Measurements from ENCODE around the gene WFIKKN1. TPM values are rescaled to one million over a fixed set of nuclear protein-coding genes. Genes with fewer than 3 reads are reported as not detected.

The WFIKKN1 gene
- total and polyA plus RNA-seq, 7 donors: 0.30 to 2.0 (median 0.36) TPM

DNA sequence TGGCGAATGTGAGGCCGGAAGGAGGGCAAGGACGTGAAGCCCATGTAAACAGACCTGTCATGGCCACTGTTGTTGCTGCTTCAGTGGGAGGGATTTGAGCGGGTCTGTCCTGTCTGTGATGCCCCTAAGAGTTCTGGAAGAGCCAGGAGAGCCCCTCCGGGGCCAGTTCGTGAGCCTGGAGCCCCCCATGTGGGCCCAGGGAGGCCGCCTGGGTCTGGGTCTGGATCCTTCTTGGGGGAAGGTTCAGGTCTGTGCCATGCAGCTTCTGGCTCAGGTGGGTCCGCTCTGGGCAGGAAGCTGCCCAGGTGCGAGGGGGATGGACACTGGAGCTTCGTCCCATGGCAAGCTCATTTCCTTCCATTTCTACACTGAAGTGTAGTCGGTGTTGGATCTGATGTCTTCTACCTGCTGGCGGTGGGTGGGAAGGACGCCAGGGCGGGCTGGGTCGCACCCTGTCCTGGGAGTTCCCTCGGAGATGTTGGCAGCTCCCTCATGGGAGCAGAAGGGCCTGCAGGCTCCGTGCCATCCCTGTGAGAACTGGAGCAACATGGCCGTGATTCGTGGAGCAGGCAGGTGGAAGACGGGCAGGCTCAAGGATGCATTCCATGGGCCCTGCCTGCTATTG is 11.2 kb upstream of the WFIKKN1 start:
- ATAC-seq: no peak
- no peaks in the 10 kb centered on the region for H3K9me3 ChIP-seq
- H3K27me3 ChIP-seq (ENCODE audit: insufficient read depth in 3 of 3, low read length in 2 of 3): no peaks in the 10 kb centered on the region
- no peak overlapping the region for H3K4me3 ChIP-seq
- intact Hi-C loops (cut with DNase I): loop anchor here in 1 of 2 donors (5.0 kb wide), 1 partner anchor 42 kb away; no protein-coding TSS in a partner anchor
- TF ChIP-seq, protein P1, sequence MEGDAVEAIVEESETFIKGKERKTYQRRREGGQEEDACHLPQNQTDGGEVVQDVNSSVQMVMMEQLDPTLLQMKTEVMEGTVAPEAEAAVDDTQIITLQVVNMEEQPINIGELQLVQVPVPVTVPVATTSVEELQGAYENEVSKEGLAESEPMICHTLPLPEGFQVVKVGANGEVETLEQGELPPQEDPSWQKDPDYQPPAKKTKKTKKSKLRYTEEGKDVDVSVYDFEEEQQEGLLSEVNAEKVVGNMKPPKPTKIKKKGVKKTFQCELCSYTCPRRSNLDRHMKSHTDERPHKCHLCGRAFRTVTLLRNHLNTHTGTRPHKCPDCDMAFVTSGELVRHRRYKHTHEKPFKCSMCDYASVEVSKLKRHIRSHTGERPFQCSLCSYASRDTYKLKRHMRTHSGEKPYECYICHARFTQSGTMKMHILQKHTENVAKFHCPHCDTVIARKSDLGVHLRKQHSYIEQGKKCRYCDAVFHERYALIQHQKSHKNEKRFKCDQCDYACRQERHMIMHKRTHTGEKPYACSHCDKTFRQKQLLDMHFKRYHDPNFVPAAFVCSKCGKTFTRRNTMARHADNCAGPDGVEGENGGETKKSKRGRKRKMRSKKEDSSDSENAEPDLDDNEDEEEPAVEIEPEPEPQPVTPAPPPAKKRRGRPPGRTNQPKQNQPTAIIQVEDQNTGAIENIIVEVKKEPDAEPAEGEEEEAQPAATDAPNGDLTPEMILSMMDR (IDR thresholded peaks at IDR 0.05): no peak
- no peak overlapping the region for H3K27ac ChIP-seq
- peaks cover 0 to 22% of the 10 kb centered on the region in 2 donors for H3K36me3 ChIP-seq (ENCODE audit: insufficient read depth in 1 of 2, low read depth in 1 of 2)
- H3K4me1 ChIP-seq: no peaks in the 10 kb centered on the region
- WGBS, 3 donors: 85 to 93% (median 89%) methylated on average over 20 of the region's 20 CpGs
- no peak for DNase-seq

DNA sequence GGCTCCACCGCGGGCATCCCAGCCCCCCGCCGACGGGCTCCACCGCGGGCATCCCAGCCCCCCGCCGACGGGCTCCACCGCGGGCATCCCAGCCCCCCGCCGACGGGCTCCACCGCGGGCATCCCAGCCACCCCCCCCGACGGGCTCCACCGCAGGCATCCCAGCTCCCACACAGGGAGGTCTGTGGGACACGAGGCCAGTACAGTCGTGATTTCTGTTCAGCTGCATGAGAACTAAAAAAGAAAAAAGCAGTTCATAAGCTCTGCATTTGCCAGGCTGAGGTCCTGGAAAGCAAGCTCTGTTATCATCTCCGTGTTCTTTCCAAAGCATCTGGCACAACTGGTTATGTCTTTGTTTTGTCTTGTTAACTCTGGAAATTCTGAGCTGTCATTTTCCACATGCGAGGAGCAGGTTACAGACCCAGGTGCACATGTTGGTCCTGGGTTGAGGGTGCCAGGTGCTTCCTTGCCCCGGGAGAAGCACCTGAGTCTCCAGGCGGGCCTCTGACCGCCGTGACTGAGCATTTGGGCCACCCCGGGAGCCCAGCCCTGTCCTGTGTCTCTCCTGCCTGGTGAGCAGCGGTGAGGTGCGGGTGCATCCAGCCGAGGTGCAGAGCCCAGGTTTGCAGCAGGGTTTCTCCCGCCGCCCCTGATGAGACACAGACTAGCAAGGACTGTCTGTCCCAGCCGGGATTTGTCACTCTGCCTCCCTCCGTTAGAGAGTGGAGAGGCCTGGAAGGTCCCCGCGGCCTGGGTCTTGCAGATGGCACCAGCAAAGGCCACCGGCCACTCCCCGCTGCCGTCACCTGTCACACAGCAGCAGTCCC is 9.9 kb upstream of the WFIKKN1 start:
- Histone ChIP-seq H3K4me1 (no peaks in the 10 kb centered on the region), H3K27ac (no peak overlapping the region), H3K27me3 (ENCODE audit: insufficient read depth in 3 of 3, low read length in 2 of 3) (no peaks in the 10 kb centered on the region), H3K36me3 (ENCODE audit: insufficient read depth in 1 of 2, low read depth in 1 of 2) (peaks cover 0 to 23% of the 10 kb centered on the region in 2 donors), H3K9me3 (no peaks in the 10 kb centered on the region), H3K4me3 (no peak overlapping the region)
- 83 to 86% (median 85%) methylated on average over 30 to 41 of the region's 41 CpGs for WGBS, 3 donors
- intact Hi-C loops (cut with DNase I): no loop called here
- DNase-seq (no peak), ATAC-seq (no peak)
- TF ChIP-seq, protein P1 (IDR thresholded peaks at IDR 0.05): no peak

DNA sequence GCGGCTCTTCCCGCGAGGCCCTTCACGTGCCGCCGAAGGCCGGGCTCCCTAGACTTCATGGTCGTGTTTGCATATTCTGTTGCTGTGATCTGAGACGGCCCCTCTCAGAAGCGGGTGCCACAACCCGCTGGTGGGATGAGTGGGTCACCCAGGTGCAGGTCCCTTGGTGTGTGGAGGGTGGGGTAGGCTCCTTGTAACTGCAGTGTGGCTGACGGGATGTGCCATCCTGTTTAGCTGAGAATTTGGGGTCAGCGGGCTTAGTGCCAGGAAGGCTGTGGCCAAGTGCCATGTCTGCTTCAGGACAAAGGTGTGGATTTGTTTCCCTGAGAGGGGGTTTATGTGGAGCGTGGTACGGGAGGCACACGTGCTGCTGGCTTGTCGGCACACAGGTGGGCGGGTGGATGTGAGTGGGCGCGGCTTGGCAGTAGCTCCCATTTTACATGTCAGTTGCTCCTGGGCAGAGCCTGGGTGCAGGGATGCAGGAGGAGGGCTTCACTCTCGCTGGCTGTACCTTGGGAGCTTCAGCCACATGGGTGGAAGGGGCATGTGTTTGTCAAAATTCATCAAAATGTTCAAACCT is 9.2 kb upstream of the WFIKKN1 start:
- Histone ChIP-seq H3K9me3 (no peaks in the 10 kb centered on the region), H3K27me3 (ENCODE audit: insufficient read depth in 3 of 3, low read length in 2 of 3) (no peaks in the 10 kb centered on the region), H3K36me3 (ENCODE audit: insufficient read depth in 1 of 2, low read depth in 1 of 2) (peaks cover 0 to 30% of the 10 kb centered on the region in 2 donors), H3K4me3 (no peak overlapping the region), H3K27ac (no peak overlapping the region), H3K4me1 (no peaks in the 10 kb centered on the region)
- ATAC-seq: no peak
- 84 to 88% (median 87%) methylated on average over 21 of the region's 21 CpGs for WGBS, 3 donors
- intact Hi-C loops (cut with DNase I): no loop called here
- DNase-seq: no peak
- TF ChIP-seq, protein P1 (IDR thresholded peaks at IDR 0.05): no peak

DNA sequence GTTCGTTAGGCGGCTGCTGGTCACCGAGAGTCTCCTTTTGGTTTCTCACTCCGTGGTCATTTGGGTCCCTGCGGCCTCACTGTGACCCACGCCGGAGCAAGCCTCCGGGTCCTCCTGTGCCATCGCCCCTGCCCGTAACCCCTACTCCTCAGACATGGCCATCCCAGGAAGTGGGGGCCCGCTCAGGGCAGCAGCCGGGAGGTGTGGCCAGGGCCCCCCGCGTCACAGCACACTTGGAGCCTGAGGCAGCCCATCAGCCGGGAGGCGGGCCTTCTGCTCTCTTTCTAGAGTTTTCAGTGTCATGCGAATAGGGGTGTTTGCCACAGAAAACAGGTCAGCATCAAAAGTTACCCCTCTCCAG is 7.9 kb upstream of the WFIKKN1 start:
- 94 to 95% (median 95%) methylated on average over 17 of the region's 17 CpGs for WGBS, 3 donors
- TF ChIP-seq, protein P1 (IDR thresholded peaks at IDR 0.05): no peak
- DNase-seq: no peak
- no peak overlapping the region for H3K27ac ChIP-seq
- H3K4me1 ChIP-seq: peaks cover 7% of the 10 kb centered on the region
- H3K4me3 ChIP-seq: no peak overlapping the region
- intact Hi-C loops (cut with DNase I): no loop called here
- peaks cover 0 to 23% of the 10 kb centered on the region in 2 donors for H3K36me3 ChIP-seq (ENCODE audit: insufficient read depth in 1 of 2, low read depth in 1 of 2)
- no peaks in the 10 kb centered on the region for H3K9me3 ChIP-seq
- H3K27me3 ChIP-seq (ENCODE audit: insufficient read depth in 3 of 3, low read length in 2 of 3): no peaks in the 10 kb centered on the region
- no peak for ATAC-seq

All from psoas muscle (tissue), 8 donors.